NCI-H345 treated with DMSO at 0.1 percent for 48 hours (cell line): Measurements from ENCODE around the gene SLC51B.
"Not testable (repeated sequence)": the region's sequence is repeated elsewhere in the genome, so short reads cannot be mapped to it uniquely, and the experiment has no call there.

ENCODE experiments used
- DNase-seq: peaks from one replicate; lab custom pipeline; 2025; ENCODE audit not compliant: unreplicated experiment; lab: John Stamatoyannopoulos, UW

Gene SLC51B

DNA sequence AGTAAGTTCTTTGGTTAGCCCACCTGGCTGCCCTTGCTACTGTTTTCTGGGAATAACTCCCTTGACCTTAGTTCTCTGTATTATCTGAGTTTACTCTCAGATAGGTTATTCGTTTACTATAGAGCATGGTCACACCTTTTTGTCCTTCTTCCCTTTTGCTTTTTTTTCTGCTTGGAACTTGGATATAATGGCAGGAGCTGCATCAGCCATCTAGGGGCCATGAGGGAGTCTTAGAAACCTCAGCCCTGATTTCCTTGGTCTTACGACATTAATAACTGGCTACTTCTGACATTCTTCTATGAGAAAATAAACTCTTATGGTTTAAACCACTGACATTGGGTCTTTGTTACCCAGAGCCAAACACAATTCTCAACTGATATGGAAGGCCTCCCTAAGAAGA, 3.4 kb upstream of the SLC51B start:
- no peak for DNase-seq

DNA sequence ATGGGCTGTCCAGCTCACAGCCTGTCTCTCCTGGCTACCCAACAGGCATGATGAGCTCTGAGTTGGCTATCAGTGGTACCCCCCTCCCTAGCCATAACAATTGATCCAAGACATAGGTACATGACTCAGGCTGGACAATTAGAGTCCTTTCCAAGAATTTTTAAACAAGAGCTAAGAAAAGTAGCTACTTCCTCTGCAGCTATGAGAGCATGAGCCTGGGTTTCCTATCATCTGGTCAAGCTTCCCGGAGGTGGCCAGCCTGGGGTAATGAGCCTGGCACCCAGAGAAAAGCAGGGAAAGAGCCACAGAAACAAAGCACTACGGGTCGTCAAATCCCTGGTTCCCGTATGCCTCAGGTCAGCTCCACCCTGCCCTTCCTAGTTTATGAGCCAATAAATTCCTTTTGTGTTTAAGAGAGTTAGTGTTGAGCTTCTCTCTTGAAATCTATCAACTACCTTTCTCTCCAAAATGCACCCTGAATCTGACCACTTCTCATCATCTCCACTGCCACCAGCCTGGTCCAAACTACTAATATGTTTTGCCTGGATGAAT, 2.3 kb upstream of the SLC51B start:
- DNase-seq = no peak

DNA sequence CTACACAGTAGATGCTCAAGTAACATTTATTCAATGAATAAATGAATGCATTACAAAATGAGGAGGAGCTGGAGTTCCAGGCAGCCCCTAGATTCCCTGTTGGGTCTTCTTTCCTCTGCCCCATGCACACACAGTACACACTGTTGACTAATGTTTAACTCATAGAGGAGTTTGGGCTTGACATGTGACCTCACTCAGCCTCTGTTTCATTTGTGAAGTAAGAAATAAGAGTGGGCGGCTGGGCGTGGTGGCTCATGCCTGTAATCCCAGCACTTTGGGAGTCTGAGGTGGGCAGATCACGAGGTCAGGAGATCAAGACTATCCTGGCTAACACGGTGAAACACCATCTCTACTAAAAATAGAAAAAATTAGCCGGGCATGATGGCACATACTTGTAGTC, 969 bp upstream of the SLC51B start:
- not testable (repeated sequence) for DNase-seq

DNA sequence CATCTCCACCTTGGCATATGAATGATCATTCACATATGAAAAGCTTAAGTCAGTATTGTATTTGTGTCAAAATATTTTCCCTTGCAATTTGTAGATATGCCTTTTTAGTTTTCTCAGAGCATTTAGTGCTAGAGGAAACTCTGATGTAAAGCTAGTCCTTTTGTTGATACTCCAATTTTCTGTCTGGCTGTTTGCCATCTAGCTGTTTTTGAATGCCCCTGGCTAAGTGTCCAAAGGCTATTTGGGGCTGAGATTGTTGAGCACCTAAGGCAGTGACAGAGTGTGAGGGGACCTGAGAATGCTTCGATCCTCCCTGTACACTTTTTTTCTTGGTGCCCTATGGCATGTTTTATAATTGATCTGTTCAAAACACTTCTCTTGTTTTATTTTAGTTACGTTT, 3.1 kb downstream of the SLC51B start:
- no peak for DNase-seq

DNA sequence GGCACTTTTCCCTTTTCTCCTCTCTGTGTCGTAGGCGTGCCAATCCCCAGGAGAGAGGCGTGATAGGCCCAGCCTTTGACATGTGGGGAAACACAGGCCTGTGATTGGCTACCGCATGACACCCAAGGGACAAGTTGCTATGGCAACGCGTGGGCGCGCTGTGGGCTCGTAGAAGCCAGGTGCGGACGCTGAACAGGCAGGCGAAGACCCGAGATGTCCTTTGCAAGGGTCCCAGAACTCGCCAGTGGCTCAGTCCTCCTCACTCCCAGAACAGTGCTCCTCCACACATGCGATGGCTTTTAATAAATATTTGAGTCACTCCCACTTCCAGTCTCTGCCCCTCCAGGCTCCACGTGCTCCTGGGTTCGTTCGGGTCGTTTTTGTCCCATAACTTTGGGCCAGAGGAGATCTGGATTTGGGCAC, 4.2 kb downstream of the SLC51B start:
- DNase-seq = peak; percentile 88

DNA sequence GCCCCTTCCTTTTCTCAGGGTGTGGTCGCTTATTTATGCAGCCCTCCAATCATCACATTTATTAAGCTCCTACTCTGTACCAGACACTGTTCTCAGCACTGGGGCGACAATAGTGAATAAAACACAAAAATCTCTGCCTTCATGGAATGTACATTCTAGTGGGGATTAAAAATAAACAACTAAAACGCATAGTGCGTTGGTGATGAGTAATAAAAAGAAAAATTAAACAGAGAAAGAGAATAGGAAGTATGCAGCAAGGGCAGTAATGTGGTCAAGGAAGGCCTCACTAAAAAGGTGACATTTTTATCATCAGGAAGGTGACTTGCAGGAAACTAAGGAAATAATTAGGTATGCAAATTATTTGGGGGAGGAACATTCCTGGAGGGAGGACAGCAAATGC, 5.1 kb downstream of the SLC51B start:
- DNase-seq = no peak

DNA sequence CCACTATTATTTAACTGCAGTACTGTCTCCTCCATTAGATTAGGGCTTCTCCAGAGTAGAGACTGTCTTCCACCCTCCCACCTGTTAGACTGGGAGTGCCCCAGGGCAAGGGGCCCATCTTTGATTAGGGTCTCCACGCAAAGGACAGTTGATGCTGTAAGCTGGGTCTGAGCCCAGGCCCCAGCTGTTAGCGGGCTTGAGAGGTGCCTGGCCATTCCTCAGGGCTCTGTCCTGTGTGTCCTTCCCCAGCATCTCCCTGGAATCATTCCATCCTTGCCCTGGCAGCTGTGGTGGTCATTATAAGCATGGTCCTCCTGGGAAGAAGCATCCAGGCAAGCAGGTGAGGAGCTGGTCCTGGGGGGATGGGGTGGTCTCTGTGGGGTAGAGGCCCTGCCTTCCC, 6.1 kb downstream of the SLC51B start:
- no peak for DNase-seq

DNA sequence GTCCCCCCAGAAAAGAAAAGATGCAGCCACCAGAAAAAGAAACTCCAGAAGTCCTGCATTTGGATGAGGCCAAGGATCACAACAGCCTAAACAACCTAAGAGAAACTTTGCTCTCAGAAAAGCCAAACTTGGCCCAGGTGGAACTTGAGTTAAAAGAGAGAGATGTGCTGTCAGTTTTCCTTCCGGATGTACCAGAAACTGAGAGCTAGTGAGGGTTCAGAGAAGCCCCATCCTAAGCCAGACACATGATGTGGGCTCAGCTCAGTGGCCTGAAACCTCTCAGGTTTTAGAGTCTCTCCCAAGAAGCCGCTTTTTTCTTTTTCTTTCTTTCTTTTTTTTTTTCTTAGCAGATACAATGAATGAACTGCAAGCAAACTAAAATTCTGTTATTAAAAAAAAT, 7.8 kb downstream of the SLC51B start:
- no peak for DNase-seq

DNA sequence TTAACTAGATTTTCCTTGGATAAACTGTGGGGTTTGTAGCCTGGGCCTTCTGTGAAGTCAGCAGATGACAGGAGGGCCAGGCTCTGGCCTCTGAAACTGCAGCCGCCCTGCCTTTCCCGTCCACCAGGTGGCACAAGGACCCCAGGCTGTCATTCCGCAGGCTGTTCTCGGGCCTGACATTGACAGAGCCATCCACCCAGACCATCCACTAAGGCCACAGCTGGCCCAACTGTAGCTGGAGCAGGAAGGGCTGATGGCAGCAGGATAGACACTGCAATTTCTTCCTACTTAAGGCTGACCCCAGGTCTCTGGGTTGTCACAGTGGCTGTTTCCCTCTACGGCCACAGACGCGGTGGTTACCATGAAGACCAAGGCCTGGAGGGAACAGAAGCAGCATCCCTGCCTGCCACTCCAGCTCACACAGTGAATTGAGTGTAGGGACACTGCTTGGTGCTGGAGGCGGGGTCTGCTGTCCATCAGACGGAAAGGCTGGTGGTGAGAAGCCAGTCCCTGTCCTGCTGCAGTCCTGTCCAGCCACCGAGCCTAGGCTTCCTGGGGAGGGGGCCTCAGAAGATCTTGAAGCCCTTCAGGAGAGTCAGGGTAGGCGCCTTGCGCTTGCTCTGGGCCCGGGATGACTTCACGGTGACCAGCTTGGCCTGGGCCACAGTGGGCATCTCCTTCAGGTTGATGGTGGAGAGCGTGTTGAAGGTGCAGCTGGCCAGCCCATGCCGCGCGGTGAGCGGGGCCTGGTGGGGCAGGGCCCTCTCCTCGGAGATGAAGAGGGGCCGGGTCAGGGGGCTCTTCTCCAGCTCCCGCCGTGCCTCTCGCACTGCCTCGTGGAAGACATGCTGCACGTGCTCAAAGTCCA, 9.4 kb downstream of the SLC51B start:
- DNase-seq = peak; percentile 18

DNA sequence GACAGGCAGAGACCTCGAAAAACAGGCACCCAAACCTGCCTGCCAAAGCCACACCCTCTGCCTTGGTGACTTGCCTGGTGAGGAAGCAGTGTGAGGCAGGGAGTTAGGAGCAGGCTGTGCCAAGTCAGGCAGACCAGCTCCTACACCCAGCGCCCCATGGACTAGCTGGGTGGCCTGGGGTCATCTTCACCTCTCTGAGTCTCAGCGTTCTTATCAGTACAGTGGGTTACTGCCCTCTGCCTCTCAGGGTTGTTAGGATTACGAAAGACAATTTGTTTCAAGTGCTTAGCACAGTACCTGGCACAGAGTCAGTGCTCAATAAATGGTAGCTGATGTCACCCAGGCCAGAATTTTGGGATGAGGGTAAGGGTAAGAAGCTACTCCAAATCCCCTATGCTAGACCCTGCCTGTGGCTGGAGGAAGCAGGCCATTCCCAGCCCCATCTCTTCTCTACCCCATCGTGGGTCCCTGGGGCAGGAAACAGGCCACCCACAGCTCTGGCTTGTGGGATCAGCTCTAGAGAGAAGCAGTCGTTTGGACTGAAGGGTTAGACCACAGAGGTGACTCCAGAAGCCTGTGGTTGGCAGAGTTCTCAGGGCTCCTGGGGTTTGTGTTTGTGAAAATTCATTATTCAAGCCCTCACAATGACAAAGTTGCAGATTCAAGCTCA, 10.1 kb downstream of the SLC51B start:
- DNase-seq = no peak

DNA sequence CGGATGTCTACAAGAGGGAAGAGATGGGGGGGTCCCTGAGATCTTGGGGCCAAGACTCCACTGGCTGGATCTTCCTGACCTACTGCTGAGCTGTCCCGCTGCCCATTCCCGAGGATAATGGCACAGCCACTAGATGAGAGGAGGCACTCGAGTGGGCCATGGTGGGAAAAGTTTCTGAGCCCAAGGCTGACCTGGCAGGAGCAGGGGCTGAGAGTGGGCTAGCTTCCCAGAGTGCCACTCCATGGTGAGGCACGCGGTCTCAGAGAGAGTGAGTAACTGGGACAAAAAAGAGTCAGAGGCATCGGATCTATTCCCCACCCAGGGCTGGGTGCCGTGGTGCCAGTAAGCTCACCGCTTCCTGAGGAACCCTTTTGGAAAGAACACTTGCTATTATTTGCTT, 10.9 kb downstream of the SLC51B start:
- DNase-seq = no peak

DNA sequence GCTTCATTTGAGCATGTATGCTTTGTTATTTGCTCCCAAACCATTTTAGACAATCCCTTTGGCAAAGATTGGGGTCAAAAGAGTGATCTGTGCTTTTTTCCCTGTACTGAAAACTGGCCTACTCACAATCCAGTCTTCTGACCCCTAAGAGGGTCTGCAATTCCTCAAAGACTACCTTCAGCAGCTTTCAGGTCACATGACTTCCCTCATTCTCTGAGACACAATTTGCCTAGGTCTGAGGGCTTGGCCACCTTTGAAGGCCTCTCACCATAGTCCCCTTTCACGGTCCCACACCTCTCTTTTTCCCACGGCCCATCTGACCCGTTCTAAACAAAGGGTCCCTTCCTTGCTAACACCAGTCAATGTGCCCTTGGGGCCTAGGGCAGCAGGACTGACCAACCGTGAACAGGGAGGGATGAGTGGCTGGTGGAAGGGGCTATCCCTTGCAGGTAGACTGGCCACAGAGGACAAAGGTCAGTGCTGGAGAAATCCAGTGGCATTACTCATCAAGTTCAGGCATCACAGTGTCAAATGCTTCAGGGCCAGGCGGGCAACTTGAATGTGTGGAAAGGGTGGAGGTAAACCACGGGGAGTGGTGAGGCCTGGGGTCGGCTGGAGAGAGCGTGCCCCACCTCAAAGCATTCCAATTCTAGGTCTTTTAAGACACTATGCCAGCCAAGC, 11.8 kb downstream of the SLC51B start:
- no peak for DNase-seq

DNA sequence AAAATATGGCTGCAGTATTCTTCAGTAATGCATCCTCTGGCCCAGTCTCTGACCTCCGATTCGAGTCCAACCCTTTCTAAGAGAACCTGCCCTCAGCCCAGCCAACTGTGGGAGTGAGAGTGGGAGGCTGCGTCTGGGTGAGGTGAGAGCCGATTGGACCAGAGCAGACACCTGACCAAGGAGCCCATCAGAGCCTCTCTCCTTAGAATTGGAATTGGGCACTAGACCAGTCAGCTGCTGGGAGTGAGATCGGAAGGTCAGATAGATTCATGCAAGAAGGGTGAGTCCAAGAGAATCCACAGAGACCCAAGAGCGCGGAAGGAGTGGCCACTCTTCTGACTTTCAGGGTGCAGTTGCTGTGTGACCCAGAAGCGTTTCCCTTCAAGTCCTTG, 12.4 kb downstream of the SLC51B start:
- no peak for DNase-seq

DNA sequence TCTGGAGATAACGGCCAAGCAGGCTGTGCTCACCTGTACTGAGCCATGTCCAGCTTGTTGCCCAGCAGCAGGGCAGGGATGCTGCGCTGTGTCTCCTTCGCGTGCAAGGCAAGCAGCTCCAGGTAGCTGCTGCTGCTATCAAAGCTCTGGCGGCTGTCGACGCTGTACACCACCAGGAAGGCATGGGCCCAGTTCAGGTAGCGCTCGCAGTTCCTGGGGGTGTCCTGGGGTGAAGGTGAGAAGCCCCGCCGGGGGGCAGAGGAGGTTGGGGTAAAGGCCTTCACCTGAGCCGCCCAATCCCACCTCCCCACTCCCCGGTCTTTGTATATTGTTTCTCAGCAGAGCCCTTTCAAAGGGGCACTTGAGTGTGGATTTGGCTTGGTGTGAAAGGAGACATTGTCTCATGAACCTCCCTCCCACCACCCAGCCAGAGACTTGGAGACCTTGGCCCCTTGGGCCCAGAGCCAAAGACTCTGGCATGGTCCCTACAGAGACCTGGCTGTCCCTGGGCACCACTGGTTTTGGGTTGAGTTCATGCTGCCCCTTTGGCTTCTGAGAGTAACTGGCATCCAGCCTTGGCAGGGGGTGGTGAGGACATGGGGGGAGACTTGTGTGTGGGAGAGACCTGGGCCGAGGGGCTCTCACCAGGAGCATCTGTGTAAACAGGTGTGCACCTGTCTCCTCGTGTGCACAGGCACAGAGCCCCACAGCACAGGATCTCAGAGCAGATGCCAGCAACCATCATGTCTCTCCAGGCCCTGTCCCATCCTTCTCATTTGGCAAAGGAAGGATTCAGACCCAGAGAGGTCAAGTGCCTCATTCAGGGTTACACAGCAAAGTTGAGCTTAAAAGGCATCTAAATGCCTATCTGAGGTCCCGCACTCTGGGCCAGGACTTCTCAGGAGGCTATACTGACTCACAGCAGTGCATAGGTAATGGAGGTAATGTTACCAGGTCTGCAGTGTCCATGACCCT, 13.5 kb downstream of the SLC51B start:
- DNase-seq = no peak

DNA sequence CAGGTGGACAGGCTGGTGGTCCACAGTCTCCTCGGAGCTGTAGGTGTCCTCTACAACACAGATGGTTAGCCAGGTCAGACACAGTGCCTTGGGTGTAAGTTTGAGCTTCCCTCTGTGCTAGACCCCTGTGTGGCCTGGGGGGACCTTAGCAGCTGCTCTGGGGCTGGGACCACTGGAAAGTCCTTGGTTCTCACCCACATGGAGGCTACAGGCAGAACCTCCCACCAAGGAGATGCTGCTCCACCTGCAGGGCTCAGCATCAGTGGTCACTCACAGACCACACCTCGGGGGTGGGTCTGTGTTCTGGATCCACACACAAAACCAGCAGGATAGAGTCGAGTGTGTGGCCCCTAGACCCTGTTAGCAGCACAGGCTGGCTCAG, 14.2 kb downstream of the SLC51B start:
- DNase-seq = no peak

DNA sequence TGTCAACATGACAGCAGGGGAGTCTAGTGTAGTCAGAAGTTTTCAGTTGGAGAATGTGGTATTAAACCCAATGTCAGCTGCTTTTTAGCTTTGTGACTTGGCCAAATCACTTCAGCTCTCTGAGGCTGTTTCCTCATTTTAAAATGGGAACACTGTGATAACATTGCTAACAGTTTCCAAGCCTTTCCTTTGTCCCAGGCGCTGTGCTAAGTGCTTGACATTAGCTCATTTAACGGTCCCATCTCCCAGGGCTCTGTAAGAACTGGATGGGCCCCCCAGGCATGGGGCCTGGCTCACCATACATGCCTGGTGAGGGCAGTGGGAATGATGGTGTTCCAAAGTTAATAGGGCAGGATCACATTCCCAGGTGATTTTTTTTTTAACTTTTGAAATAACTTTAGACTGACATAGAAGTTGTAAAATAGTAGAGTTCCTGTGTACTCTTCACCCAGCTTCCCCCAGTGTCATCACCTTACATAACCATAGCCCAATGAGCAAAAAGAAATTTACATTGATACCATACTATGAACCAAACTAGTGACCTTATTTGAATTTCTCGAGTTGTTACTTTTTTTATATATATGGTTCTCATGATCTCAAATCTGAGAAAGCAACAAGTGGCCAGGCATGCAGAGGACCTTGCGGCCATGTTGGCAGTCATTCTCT, 14.9 kb downstream of the SLC51B start:
- no peak for DNase-seq

DNA sequence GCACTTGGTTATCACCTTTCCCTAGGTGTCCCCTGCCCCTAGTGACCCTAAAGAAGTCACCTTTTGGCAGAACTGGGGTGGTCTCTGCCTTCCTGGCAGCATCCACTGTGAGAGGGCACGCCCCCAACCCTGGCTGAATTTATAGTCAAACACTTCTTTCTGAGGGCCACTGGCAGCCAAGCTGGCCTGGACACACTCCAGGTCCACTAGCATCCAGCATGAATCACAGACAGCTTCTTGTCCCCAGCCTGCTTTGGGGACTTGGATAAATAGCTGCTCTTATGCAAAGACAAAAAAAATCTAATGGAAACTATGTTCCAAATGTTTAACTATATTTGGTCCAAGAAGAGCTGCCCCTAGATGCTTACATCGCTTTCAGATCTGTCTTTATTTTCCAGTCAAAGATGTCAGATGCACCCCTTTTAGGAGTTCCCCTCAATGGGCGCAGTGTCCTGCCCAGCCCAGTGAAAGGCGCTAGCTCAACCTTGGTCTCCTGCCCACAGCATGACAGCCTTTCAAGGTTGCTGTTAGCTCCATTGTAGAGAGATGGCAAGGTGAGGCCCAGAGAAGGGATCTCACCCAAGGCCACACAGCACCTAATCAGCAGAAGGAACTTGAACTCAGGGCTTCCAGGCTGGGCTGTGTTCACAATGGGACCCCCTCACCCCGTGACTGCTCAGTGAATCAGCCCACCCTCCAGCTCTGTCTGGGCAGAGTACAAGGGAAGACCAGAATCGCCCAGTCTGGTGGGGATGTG, 15.6 kb downstream of the SLC51B start:
- no peak for DNase-seq

DNA sequence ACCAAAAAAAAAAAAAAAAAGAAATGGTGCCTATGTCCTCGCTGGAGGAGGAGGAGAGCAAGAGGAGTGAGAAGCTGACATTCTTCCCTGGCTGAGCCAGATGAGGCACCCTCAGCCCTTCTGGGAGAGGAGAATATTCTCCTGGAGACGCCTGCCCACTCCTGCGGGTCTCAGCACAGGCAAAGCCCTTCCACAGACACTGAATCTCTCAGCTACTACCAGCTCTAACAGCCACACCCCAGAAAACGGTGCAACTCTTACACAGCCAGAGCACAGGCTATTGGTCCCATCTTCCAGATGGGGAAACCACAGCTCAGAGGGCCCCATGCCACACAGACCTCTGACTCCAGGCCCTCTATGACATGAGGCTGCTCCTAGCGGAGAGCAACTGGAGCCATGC, 16.9 kb downstream of the SLC51B start:
- no peak for DNase-seq

DNA sequence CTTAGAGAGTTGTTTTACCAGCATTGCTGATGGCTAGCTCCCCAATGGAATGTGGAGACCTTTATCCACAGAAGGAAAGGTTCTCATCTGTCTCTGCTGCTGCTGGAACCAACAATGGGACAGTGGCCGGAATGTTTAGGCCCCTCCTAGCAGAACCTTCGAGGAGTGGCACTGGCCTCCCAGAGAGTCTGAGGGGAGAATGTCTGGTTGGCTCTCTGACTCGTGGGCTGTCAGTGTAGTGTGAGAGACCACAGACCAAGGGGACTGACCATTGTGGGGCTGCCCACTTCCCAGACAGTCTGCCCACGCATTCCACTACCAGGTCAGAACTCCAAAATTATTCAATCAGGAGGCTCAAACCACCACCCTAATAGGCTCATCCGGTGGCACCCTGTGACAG, 17.5 kb downstream of the SLC51B start:
- DNase-seq = no peak
